DOHH2 (cell line): ENCODE measurements around the gene CIAO3.

Source experiments
- EZH2phosphoT487 ChIP-seq: fragments of 200-600 bp; sonication (generic); IDR thresholded peaks from 2 replicates; pipeline ENCODE4 v1.6.1; 2017; ENCODE audit warnings: borderline replicate concordance, mild to moderate bottlenecking, antibody characterized with exemption, low read length, moderate library complexity, mixed read lengths
- TF ChIP-seq, protein P1 (sequence below): fragments of 200-600 bp; sonication (generic); IDR thresholded peaks from one replicate; pipeline ENCODE4 v1.5.1; 2014; ENCODE audit warnings: antibody characterized with exemption, mild to moderate bottlenecking, low read depth, low read length; ENCODE audit not compliant: poor library complexity, severe bottlenecking

- TF ChIP-seq, protein P1, sequence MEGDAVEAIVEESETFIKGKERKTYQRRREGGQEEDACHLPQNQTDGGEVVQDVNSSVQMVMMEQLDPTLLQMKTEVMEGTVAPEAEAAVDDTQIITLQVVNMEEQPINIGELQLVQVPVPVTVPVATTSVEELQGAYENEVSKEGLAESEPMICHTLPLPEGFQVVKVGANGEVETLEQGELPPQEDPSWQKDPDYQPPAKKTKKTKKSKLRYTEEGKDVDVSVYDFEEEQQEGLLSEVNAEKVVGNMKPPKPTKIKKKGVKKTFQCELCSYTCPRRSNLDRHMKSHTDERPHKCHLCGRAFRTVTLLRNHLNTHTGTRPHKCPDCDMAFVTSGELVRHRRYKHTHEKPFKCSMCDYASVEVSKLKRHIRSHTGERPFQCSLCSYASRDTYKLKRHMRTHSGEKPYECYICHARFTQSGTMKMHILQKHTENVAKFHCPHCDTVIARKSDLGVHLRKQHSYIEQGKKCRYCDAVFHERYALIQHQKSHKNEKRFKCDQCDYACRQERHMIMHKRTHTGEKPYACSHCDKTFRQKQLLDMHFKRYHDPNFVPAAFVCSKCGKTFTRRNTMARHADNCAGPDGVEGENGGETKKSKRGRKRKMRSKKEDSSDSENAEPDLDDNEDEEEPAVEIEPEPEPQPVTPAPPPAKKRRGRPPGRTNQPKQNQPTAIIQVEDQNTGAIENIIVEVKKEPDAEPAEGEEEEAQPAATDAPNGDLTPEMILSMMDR, result no peak
- no peak for TF ChIP-seq EZH2phosphoT487
These were observed 27.6 kb upstream of the CIAO3 start for GRCh38 chr16:768428-768827.
